Kidney (tissue), 14 donors: ENCODE data around the gene TSKU. TPM values are rescaled to one million over a fixed set of nuclear protein-coding genes. Genes with fewer than 3 reads are reported as not detected.

Source experiments
- DNase-seq, 5 donors: peaks; one replicate each; pipeline ENCODE4 v3.0.0-alpha.2; 2013 to 2020
- FAIRE-seq: peaks from 2 replicates; lab custom pipeline; 2012; peaks lifted over from hg19 to GRCh38; lab: Jason Lieb, UNC
- H3K27ac ChIP-seq, 2 donors: one replicate each; pipeline ENCODE4 v1.7.0; 2013; ENCODE audit warnings: low read depth in 2 of 2, low read length in 2 of 2, inconsistent platforms in 1 of 2
- H3K27me3 ChIP-seq: one replicate; pipeline ENCODE4 v1.7.1; 2013; ENCODE audit warnings: low read length, inconsistent platforms; ENCODE audit not compliant: control insufficient read depth, insufficient read depth
- H3K36me3 ChIP-seq, 3 donors: one replicate each; pipeline versions ENCODE4 v1.7.0 to v1.7.1; 2013; ENCODE audit warnings: low read length in 3 of 3, control low read depth in 1 of 3, inconsistent platforms in 1 of 3; ENCODE audit not compliant: insufficient read depth in 3 of 3, control insufficient read depth in 2 of 3
- H3K4me1 ChIP-seq, 3 donors: one replicate each; pipeline versions ENCODE4 v1.7.0 to v1.7.1; 2013; ENCODE audit warnings: low read length in 3 of 3, inconsistent platforms in 1 of 3, low read depth in 1 of 3; ENCODE audit not compliant: control insufficient read depth in 2 of 3, insufficient read depth in 2 of 3
- H3K4me3 ChIP-seq, 3 donors: one replicate each; pipeline versions ENCODE4 v1.7.0 to v1.8.1; 2013; ENCODE audit warnings: low read length in 3 of 3, control low read depth in 1 of 3, inconsistent platforms in 1 of 3
- H3K9ac ChIP-seq, 3 donors: one replicate each; pipeline versions ENCODE4 v1.7.0 to v1.7.1; 2013; ENCODE audit warnings: low read length in 3 of 3, control low read depth in 1 of 3, inconsistent platforms in 1 of 3
- H3K9me3 ChIP-seq, 3 donors: one replicate each; pipeline versions ENCODE4 v1.7.0 to v1.7.1; 2013; ENCODE audit warnings: low read length in 3 of 3, control low read depth in 1 of 3, inconsistent platforms in 1 of 3; ENCODE audit not compliant: control insufficient read depth in 2 of 3, insufficient read depth in 1 of 3
- intact Hi-C: fragments of 100-400 bp; cut with DNase I; formaldehyde crosslinking; loops from one replicate; pipeline ENCODE4 v1.11.1; 2022
- polyA plus RNA-seq: library from polyadenylated mRNA; stranded (reverse); fragments of 350-450 nt; fragmentation: Illumina TruSeq; extraction: RNeasy Lipid Tissue Mini Kit (QIAGEN cat#74804); gene quantifications from one replicate; pipeline ENCODE4 v1.2.3, GENCODE V29; 2014; ENCODE audit warnings: low read depth, low replicate concordance; ENCODE audit not compliant: insufficient read depth
- total RNA-seq: library from RNA; stranded (reverse); fragmentation: NEBNext Ultra II Directional; extraction: Animal tissue kit (Norgen Biotek cat#: 25700); gene quantifications from one replicate; pipeline ENCODE4 v1.2.1, GENCODE V29; 2021
- TF ChIP-seq, protein P1 (sequence below): IDR thresholded peaks from 3 replicates; pipeline ENCODE4 v1.5.1; 2012; ENCODE audit warnings: mild to moderate bottlenecking, moderate library complexity, borderline replicate concordance; ENCODE audit not compliant: insufficient read depth; ENCODE audit errors: extremely low read depth
- donor health status: control.
- donor health status: control.
- donor health status: control.
- donor health status: control.
- donor health status: control.
- donor health status: DM: yes; HTN: yes; CAD: no.
- donor health status: Normal renal cell carcinoma (clear cell type).

The TSKU gene
- total and polyA plus RNA-seq, 2 donors from 2014 or later = 27.3 to 41.0 TPM

DNA sequence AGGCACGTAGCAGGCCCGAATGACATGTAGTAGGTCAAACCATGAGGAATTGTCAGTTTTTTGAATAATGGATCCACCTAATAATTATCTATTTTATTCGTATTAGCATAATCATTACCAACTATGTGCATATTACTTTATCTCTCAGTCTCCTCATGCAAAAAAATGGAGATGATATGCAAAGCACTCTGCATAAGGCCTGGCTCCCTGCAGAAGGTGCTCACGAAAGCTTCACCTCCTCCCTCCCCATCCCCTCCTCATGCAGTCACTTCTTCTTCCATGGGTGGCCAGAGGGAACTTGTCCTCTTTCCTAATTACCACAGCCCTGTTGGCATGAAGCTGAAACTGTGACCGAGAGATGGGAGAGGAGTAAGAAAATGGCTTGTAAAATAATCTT, 20.8 kb upstream of the TSKU start:
- no peak for DNase-seq
- TF ChIP-seq, protein P1, sequence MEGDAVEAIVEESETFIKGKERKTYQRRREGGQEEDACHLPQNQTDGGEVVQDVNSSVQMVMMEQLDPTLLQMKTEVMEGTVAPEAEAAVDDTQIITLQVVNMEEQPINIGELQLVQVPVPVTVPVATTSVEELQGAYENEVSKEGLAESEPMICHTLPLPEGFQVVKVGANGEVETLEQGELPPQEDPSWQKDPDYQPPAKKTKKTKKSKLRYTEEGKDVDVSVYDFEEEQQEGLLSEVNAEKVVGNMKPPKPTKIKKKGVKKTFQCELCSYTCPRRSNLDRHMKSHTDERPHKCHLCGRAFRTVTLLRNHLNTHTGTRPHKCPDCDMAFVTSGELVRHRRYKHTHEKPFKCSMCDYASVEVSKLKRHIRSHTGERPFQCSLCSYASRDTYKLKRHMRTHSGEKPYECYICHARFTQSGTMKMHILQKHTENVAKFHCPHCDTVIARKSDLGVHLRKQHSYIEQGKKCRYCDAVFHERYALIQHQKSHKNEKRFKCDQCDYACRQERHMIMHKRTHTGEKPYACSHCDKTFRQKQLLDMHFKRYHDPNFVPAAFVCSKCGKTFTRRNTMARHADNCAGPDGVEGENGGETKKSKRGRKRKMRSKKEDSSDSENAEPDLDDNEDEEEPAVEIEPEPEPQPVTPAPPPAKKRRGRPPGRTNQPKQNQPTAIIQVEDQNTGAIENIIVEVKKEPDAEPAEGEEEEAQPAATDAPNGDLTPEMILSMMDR = no peak
- peaks cover 0 to 14% (median 7%) of the 10 kb centered on the region in 3 donors for H3K4me1 ChIP-seq
- intact Hi-C loops = no loop called here
- H3K9ac ChIP-seq = no peak overlapping the region
- H3K27me3 ChIP-seq = no peaks in the 10 kb centered on the region
- H3K9me3 ChIP-seq = no peaks in the 10 kb centered on the region
- H3K4me3 ChIP-seq = no peak overlapping the region
- no peaks in the 10 kb centered on the region for H3K36me3 ChIP-seq
- no peak for FAIRE-seq
- no peak overlapping the region for H3K27ac ChIP-seq

DNA sequence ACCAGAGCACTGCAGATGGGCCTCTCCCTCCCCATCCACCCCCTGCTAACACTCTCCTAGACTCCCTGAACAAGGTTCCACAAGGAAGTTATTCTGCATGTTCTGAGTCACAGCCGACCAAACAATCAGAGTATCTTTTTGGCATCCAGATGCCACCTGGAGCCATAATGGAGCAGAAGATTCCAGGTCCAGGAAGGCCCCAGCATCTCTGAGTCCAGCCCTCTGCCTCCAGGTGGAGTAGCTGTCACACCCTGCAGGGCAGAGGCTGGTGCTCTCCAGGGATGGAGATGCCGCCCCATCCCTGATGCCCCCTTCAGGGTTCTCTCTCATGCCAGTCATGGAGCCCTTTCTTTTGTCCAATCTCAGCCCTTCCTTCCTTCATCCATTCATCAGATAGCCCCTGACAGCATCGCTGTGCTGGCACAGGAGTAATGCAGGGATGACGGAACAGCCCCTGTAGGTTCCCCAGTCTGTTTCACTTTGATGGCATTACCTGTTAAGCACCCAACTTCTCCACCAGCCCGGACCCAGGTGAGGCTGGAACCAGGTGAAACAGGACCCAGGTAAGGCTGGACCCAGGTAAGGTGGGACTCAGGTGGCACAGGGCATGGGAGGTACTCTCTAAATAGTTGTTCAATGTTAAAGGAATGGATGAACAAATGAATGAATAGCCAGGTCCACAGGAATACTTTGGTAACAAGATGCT, 20.1 kb upstream of the TSKU start:
- TF ChIP-seq, protein P1 = no peak
- Histone ChIP-seq H3K27me3 (no peaks in the 10 kb centered on the region), H3K9ac (no peak overlapping the region), H3K36me3 (no peaks in the 10 kb centered on the region), H3K4me1 (peaks cover 3 to 20% (median 11%) of the 10 kb centered on the region in 3 donors), H3K9me3 (no peaks in the 10 kb centered on the region), H3K4me3 (no peak overlapping the region), H3K27ac (no peak overlapping the region)
- FAIRE-seq (no peak), DNase-seq (no peak)
- intact Hi-C loops = no loop called here

DNA sequence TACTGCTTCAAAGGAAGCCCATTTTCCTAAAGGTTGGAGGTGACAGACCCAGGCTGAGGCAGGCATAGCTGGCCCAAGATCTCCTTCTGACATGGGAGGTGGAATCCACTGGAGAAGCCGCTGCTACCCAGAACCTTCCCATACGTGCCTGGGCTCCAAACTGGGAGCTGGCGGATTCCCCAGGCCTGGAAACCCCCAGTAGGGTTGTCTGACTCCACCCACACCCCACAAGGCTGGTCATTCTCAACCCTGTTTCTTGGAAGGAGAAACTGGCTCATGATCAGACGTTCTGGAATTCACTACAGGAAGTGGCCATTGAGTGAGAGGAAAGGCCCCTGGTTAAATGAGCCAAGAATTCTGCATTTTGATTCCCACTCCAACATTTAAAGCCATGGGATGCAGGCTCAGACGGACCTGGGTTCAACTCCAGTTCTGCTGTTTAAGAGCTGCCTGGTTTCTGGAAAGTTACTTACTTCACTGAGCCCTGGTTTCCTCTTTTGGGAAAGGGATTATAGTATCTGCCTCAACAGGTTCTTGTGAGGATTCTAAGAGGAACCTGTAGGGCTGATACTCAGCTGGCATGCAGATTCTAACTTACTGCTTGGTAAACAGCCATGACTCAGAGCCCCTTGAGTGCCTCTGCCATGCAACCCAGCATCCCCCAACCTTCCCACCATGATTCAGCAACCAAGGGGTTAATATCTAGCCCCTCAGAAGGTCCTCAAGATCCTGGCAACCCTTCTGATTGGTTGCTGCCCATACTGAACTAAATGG, 19.4 kb upstream of the TSKU start:
- no peaks in the 10 kb centered on the region for H3K27me3 ChIP-seq
- FAIRE-seq (no peak), DNase-seq (peak in 2 of 5 donors; percentile 24 to 87)
- TF ChIP-seq, protein P1 = no peak
- no peak overlapping the region for H3K27ac ChIP-seq
- H3K36me3 ChIP-seq = no peaks in the 10 kb centered on the region
- H3K9me3 ChIP-seq = no peaks in the 10 kb centered on the region
- H3K4me1 ChIP-seq = peaks cover 6 to 21% (median 18%) of the 10 kb centered on the region in 3 donors
- H3K4me3 ChIP-seq = no peak overlapping the region
- intact Hi-C loops = no loop called here
- H3K9ac ChIP-seq = no peak overlapping the region
